SK-N-SH (cell line): ENCODE measurements around the gene SEMG1. TPM values are rescaled to one million over a fixed set of nuclear protein-coding genes. Genes with fewer than 3 reads are reported as not detected.

Experiments used
- CTCF ChIA-PET: fragments of 300-600, 350-600 bp; formaldehyde crosslinking; extraction: SDS; loops from one replicate; lab custom pipeline; 2021; lab: Yijun Ruan, JAX
- POLR2A ChIA-PET: fragments of 350-600 bp; sonication (Branson Sonifier 250); formaldehyde crosslinking; extraction: SDS; loops from one replicate; lab custom pipeline; 2020; ENCODE audit warnings: antibody characterized with exemption, inconsistent platforms; lab: Yijun Ruan, JAX
- DNase-seq: peaks from one replicate; pipeline ENCODE4 v3.0.0; 2012
- H2AFZ ChIP-seq: fragments of 200-600 bp; sonication (generic); 2 replicates; pipeline ENCODE4 v1.8.1; 2016; ENCODE audit warnings: antibody characterized with exemption, mild to moderate bottlenecking, low read depth
- H3F3A ChIP-seq: fragments of 200-600 bp; sonication (generic); replicated peaks from 2 replicates; pipeline ENCODE3; 2016; ENCODE audit warnings: antibody characterized with exemption, mild to moderate bottlenecking; ENCODE audit not compliant: insufficient read depth
- H3K27ac ChIP-seq, 2 experiments: fragments of 200-500 bp in 1 of 2; fragments of 200-600 bp in 1 of 2; sonication (Bioruptor generic) in 1 of 2; sonication (generic), shearing (Covaris generic) in 1 of 2; 2 replicates each; pipeline versions ENCODE4 v1.5.1 to v1.6.1; 2014 to 2016; ENCODE audit warnings: low read depth in 2 of 2, inconsistent platforms in 1 of 2, low read length in 1 of 2, mild to moderate bottlenecking in 1 of 2, mixed read lengths in 1 of 2
- H3K27me3 ChIP-seq: fragments of 200-600 bp; sonication (generic), shearing (Covaris generic); 2 replicates; pipeline ENCODE4 v1.6.1; 2016; ENCODE audit warnings: mixed run types; ENCODE audit not compliant: insufficient read depth
- H3K36me3 ChIP-seq, 2 experiments: fragments of 200-500 bp in 1 of 2; fragments of 200-600 bp in 1 of 2; sonication (Bioruptor generic) in 1 of 2; sonication (generic) in 1 of 2; replicated peaks in 1 of 2; 2 replicates each; pipeline versions ENCODE3 to v1.5.1; 2014 to 2016; ENCODE audit warnings: low read length in 1 of 2, mild to moderate bottlenecking in 1 of 2; ENCODE audit not compliant: insufficient read depth in 2 of 2, control insufficient read depth in 1 of 2
- H3K4me1 ChIP-seq, 2 experiments: fragments of 200-500 bp in 1 of 2; fragments of 200-600 bp in 1 of 2; sonication (Bioruptor generic) in 1 of 2; sonication (generic), shearing (Covaris generic) in 1 of 2; 2 replicates each; pipeline versions ENCODE4 v1.5.1 to v1.6.1; 2014 to 2016; ENCODE audit warnings: low read depth in 1 of 2, low read length in 1 of 2, mixed run types in 1 of 2; ENCODE audit not compliant: insufficient read depth in 2 of 2, control insufficient read depth in 1 of 2
- H3K4me2 ChIP-seq: fragments of 200-600 bp; sonication (generic), shearing (Covaris generic); 2 replicates; pipeline ENCODE4 v1.6.1; 2017; ENCODE audit warnings: mixed run types
- H3K4me3 ChIP-seq, 2 experiments: fragments of 200-500 bp in 1 of 2; fragments of 200-600 bp in 1 of 2; sonication (Bioruptor generic) in 1 of 2; sonication (generic), shearing (Covaris generic) in 1 of 2; 2 replicates each; pipeline versions ENCODE4 v1.5.1 to v1.8.1; 2014 to 2016; ENCODE audit warnings: low read depth in 2 of 2, inconsistent platforms in 1 of 2, low read length in 1 of 2, mild to moderate bottlenecking in 1 of 2, mixed read lengths in 1 of 2, moderate library complexity in 1 of 2
- H3K79me2 ChIP-seq: fragments of 200-600 bp; sonication (generic); 2 replicates; pipeline ENCODE4 v1.8.1; 2017; ENCODE audit warnings: mild to moderate bottlenecking; ENCODE audit not compliant: insufficient read depth
- H3K9ac ChIP-seq: fragments of 200-600 bp; sonication (generic); 2 replicates; pipeline ENCODE4 v1.6.1; 2017; ENCODE audit warnings: mixed run types
- H3K9me2 ChIP-seq: fragments of 200-600 bp; sonication (generic); 2 replicates; pipeline ENCODE4 v1.6.1; 2017; ENCODE audit warnings: mixed run types
- H3K9me3 ChIP-seq: fragments of 200-600 bp; sonication (generic); 2 replicates; pipeline ENCODE4 v1.6.1; 2017; ENCODE audit warnings: mixed run types, mild to moderate bottlenecking, moderate library complexity
- H4K20me1 ChIP-seq: fragments of 200-600 bp; sonication (generic); 2 replicates; pipeline ENCODE4 v1.6.1; 2017; ENCODE audit warnings: mild to moderate bottlenecking, mixed run types; ENCODE audit not compliant: insufficient read depth
- CTCF ChIP-seq: fragments of 200-600 bp; sonication (generic); IDR thresholded peaks from 2 replicates; pipeline ENCODE4 v1.6.1; 2017; ENCODE audit warnings: antibody characterized with exemption, mild to moderate bottlenecking, moderate library complexity
- ELF1 ChIP-seq: IDR thresholded peaks from 2 replicates; pipeline ENCODE4 v1.4.0; 2012
- EZH2phosphoT487 ChIP-seq: fragments of 200-600 bp; sonication (generic); IDR thresholded peaks from 2 replicates; pipeline ENCODE4 v1.6.1; 2017; ENCODE audit warnings: low read depth, mixed run types, mild to moderate bottlenecking, antibody characterized with exemption, moderate library complexity, borderline replicate concordance
- GABPA ChIP-seq: IDR thresholded peaks from 2 replicates; pipeline ENCODE4 v1.4.0; 2012; ENCODE audit warnings: low read depth, mild to moderate bottlenecking
- IRF3 ChIP-seq: fragments of 150-350 bp; IDR thresholded peaks from 2 replicates; pipeline ENCODE4 v1.6.1; 2016; ENCODE audit warnings: mild to moderate bottlenecking, low read depth, low read length
- NFIC ChIP-seq: IDR thresholded peaks from 2 replicates; pipeline ENCODE4 v1.4.0; 2012; ENCODE audit warnings: borderline replicate concordance
- PBX3 ChIP-seq: IDR thresholded peaks from 2 replicates; pipeline ENCODE4; 2012
- REST ChIP-seq: IDR thresholded peaks from 2 replicates; pipeline ENCODE4 v1.6.1; 2012; ENCODE audit warnings: mild to moderate bottlenecking, low read depth, low read length, moderate library complexity
- RFX5 ChIP-seq: IDR thresholded peaks from 2 replicates; pipeline ENCODE4 v1.6.1; 2012; ENCODE audit warnings: mild to moderate bottlenecking, improper control_type of control experiment, low read length
- RXRA ChIP-seq: IDR thresholded peaks from 2 replicates; pipeline ENCODE4 v1.4.0; 2012; ENCODE audit warnings: low read depth, mild to moderate bottlenecking, borderline replicate concordance
- SIN3A ChIP-seq: IDR thresholded peaks from 2 replicates; pipeline ENCODE4 v1.6.1; 2012; ENCODE audit warnings: low read depth, mild to moderate bottlenecking, low read length, moderate library complexity, borderline replicate concordance
- TAF1 ChIP-seq: IDR thresholded peaks from 2 replicates; pipeline ENCODE4 v1.6.1; 2012; ENCODE audit warnings: low read depth, mild to moderate bottlenecking, low read length, moderate library complexity, borderline replicate concordance
- TCF12 ChIP-seq: IDR thresholded peaks from 2 replicates; pipeline ENCODE4 v1.4.0; 2012
- TEAD4 ChIP-seq: IDR thresholded peaks from 2 replicates; pipeline ENCODE4 v1.4.0; 2012; ENCODE audit warnings: mild to moderate bottlenecking, borderline replicate concordance; ENCODE audit not compliant: insufficient read depth
- USF1 ChIP-seq: IDR thresholded peaks from 2 replicates; pipeline ENCODE4 v1.4.0; 2012; ENCODE audit warnings: low read depth, borderline replicate concordance
- WGBS: methylation state at CpG from one replicate; pipeline ENCODE4 v1.1.6; 2017; ENCODE audit warnings: low lambda C conversion rate; 5-methylcytosine and 5-hydroxymethylcytosine counted together
- polyA plus RNA-seq, 3 experiments: library from polyadenylated mRNA; depleted of rRNA; stranded (reverse); fragments of >200 nt; gene quantifications; 2 replicates each; pipeline ENCODE4 v1.2.3, GENCODE V29; 2012

The SEMG1 gene
- polyA plus RNA-seq, 1 of the 3 experiments (the other 2 are of a cell fraction): not detected

- no peak for TF ChIP-seq NFIC
- no peak for TF ChIP-seq TCF12
- TF ChIP-seq, all 33 proteins: peak for 0
Measured at GRCh38 chr20:45189861-45190260, 17.0 kb upstream of the SEMG1 start (continued).

- H3K9ac ChIP-seq: no peak overlapping the region
- no peaks in the 10 kb centered on the region for H4K20me1 ChIP-seq
- H3K36me3 ChIP-seq: no peaks in the 10 kb centered on the region
- WGBS: 24% methylated on average over 3 of the region's 3 CpGs
- H3K9me3 ChIP-seq: no peaks in the 10 kb centered on the region
- TF ChIP-seq USF1 (no peak), RXRA (no peak), RFX5 (no peak), PBX3 (no peak)
- ChIA-PET CTCF (interaction anchor here (0.9 kb wide), 1 partner anchor 53 kb away, joined by 3 read pairs; no protein-coding TSS in a partner anchor), POLR2A (no interaction called here)
- no peak overlapping the region for H3K4me2 ChIP-seq
- no peak overlapping the region for H3K4me3 ChIP-seq
- no peak for DNase-seq
- H3K27ac ChIP-seq: no peak overlapping the region
- H3K9me2 ChIP-seq: no peaks in the 10 kb centered on the region
- peaks cover 11% of the 10 kb centered on the region; the same call in 1 of the 2 replicates for H3K27me3 ChIP-seq
- no peak overlapping the region for H2AFZ ChIP-seq
- H3K4me1 ChIP-seq: no peaks in the 10 kb centered on the region
- H3K79me2 ChIP-seq: no peaks in the 10 kb centered on the region
- H3F3A ChIP-seq: no peaks in the 10 kb centered on the region
Measured at GRCh38 chr20:45191926-45192325, 14.9 kb upstream of the SEMG1 start.

GRCh38 chr20:45193331-45193730, 13.5 kb upstream of the SEMG1 start:
- no peaks in the 10 kb centered on the region for H3F3A ChIP-seq
- H3K27me3 ChIP-seq: peaks cover 11% of the 10 kb centered on the region; the same call in 1 of the 2 replicates
- H3K9me3 ChIP-seq: no peaks in the 10 kb centered on the region
- no peak overlapping the region for H3K27ac ChIP-seq
- H3K4me3 ChIP-seq: no peak overlapping the region
- H4K20me1 ChIP-seq: no peaks in the 10 kb centered on the region
- ChIA-PET CTCF (no interaction called here), POLR2A (no interaction called here)
- no peak overlapping the region for H3K9ac ChIP-seq
- WGBS: 0% methylated on average over 2 of the region's 2 CpGs
- H3K36me3 ChIP-seq: no peaks in the 10 kb centered on the region
- no peak overlapping the region for H2AFZ ChIP-seq
- no peak overlapping the region for H3K4me2 ChIP-seq
- H3K4me1 ChIP-seq: no peaks in the 10 kb centered on the region
- H3K9me2 ChIP-seq: no peaks in the 10 kb centered on the region
- no peak for DNase-seq
- H3K79me2 ChIP-seq: no peaks in the 10 kb centered on the region
- TF ChIP-seq REST (no peak), SIN3A (no peak), TAF1 (no peak), TEAD4 (no peak), NFIC (no peak), EZH2phosphoT487 (no peak), IRF3 (no peak), ELF1 (no peak), GABPA (no peak), CTCF (no peak)
